Muscle of back (tissue), 13 donors: ENCODE results near the gene NDUFS3. TPM values are rescaled to one million over a fixed set of nuclear protein-coding genes. Genes with fewer than 3 reads are reported as not detected.
"Not testable (repeated sequence)": the region's sequence is repeated elsewhere in the genome, so short reads cannot be mapped to it uniquely, and the experiment has no call there.

ENCODE experiments used
- DNase-seq, 3 donors: peaks; one replicate each; pipeline versions ENCODE4 v3.0.0 to v3.0.0-alpha.2; 2013
- long read RNA-seq, 9 donors: transcript quantifications; one replicate each; lab custom pipeline, GENCODE V29; 2026
- polyA plus RNA-seq, 10 donors: library from polyadenylated mRNA; unstranded; fragments of 120-200 nt; gene quantifications; one replicate each; pipeline ENCODE4 v1.2.1, GENCODE V29; 2013; ENCODE audit not compliant: insufficient read length in 10 of 10

The NDUFS3 gene
- polyA plus RNA-seq: 10 to 100 TPM; 88.1 to 95.3 (median 90.8) TPM
- long read RNA-seq, donor 1, transcript NDUFS3-201 (7 exons, 958 nt): major isoform, 37 of 47 reads
- long read RNA-seq, donor 1, partial matches to known transcripts: 5 of 47 reads
- long read RNA-seq, donor 1, other reads (novel, unspliced or antisense): 0 of 47 reads
- long read RNA-seq, donor 2, transcript NDUFS3-201 (7 exons, 958 nt): major isoform, 37 of 41 reads
- long read RNA-seq, donor 2, partial matches to known transcripts: 0 of 41 reads
- long read RNA-seq, donor 2, other reads (novel, unspliced or antisense): 0 of 41 reads
- long read RNA-seq, donor 3: 0 reads
- long read RNA-seq, donor 4, transcript NDUFS3-201 (7 exons, 958 nt): major isoform, 36 of 41 reads
- long read RNA-seq, donor 4, partial matches to known transcripts: 0 of 41 reads
- long read RNA-seq, donor 4, other reads (novel, unspliced or antisense): 0 of 41 reads
- long read RNA-seq, donor 5, transcript NDUFS3-201 (7 exons, 958 nt): major isoform, 50 of 54 reads
- long read RNA-seq, donor 5, partial matches to known transcripts: 0 of 54 reads
- long read RNA-seq, donor 5, other reads (novel, unspliced or antisense): 0 of 54 reads
- long read RNA-seq, donor 6, transcript NDUFS3-201 (7 exons, 958 nt): major isoform, 56 of 62 reads
- long read RNA-seq, donor 6, partial matches to known transcripts: 0 of 62 reads
- long read RNA-seq, donor 6, other reads (novel, unspliced or antisense): 0 of 62 reads
- long read RNA-seq, donor 7, transcript NDUFS3-201 (7 exons, 958 nt): major isoform, 28 of 29 reads
- long read RNA-seq, donor 7, partial matches to known transcripts: 0 of 29 reads
- long read RNA-seq, donor 7, other reads (novel, unspliced or antisense): 0 of 29 reads
- long read RNA-seq, donor 8, transcript NDUFS3-201 (7 exons, 958 nt): major isoform, 30 of 38 reads
- long read RNA-seq, donor 8, partial matches to known transcripts: 0 of 38 reads
- long read RNA-seq, donor 8, other reads (novel, unspliced or antisense): 0 of 38 reads
- long read RNA-seq, donor 9, transcript NDUFS3-201 (7 exons, 958 nt): major isoform, 7 of 7 reads
- long read RNA-seq, donor 9, partial matches to known transcripts: 0 of 7 reads
- long read RNA-seq, donor 9, other reads (novel, unspliced or antisense): 0 of 7 reads

DNA sequence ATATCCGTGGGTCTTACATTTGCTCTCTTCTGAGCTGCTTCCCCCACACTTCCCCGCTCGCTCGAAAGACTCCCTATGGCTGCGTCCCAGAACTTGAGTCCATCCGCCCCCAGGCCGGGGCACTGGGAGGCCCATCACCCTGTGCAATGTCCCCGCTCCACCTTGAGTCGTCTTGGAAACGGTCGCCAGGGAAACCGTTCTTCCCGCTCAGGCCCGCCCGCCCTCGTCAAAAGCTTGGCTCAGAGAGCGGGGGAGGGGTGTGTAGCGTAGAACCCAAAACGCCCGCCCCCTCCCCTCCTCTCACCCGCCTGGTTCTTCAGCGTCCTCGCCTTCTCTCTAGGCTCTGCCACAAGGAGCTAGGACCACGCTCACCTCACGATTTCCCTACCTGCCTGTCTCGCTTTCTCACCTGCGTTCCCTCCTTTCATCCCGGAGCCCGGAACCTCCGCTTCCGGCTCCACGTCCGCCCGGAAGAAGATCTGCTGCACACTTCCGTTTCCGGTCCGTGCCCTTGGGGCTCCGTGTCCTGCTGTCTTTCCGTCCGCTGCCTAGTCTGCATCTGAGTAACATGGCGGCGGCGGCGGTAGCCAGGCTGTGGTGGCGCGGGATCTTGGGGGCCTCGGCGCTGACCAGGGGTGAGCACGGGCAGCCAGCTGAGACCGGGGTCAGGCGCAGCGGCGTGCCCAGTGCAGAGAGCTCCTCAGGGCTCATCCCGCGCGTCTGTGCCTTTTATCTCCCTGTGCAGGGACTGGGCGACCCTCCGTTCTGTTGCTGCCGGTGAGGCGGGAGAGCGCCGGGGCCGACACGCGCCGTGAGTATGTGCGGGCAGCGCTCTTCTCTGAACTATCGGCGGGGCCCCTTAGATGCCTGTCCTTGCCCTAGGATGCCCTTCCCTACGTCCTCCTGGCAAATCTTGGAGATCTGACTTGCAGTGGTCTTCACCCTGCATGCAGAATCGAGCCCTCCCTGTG lies at the start of gene NDUFS3, which contains the start of gene KBTBD4:
Gene NDUFS3, plus strand, starts transcription at position 551 of the 971 bp plus-strand sequence. Its CDS starts 18 bp downstream, at position 569.
Gene KBTBD4, minus strand, starts transcription at position 447 of the 971 bp plus-strand sequence. Its CDS starts 19 bp downstream, at position 428.
- DNase-seq: peak; percentile 89 to 97 (median 95)

DNA sequence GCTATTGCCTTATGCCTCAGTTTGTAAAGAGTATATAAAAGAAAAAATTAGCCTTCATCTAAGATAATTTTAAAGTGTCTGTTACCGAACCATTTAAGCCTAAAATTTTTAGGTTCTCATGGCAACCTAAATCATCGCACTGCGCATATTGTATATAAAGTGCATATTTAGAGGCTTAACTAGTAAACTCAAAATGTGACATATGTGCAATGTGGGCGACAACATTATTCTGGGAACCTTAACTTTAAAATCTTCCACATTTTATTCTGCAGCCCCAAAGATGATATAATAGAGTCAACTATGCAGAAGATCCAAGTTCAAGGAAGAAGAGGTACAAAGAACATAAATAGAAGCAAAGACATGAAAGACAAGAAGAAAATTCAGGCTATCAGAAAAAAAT lies 48.9 kb upstream of the NDUFS3 start:
- no peak for DNase-seq

- not testable (repeated sequence) for DNase-seq
These were observed 48.2 kb upstream of the NDUFS3 start for GRCh38 chr11:47530721-47531120.

- DNase-seq: no peak
These were observed 47.2 kb upstream of the NDUFS3 start for GRCh38 chr11:47531666-47532065.

GRCh38 chr11:47532597-47533213 lies 46.2 kb upstream of the NDUFS3 start:
- DNase-seq: no peak

GRCh38 chr11:47533690-47534151 lies 45.2 kb upstream of the NDUFS3 start:
- peak in 1 of 3 donors; percentile 60 for DNase-seq

DNA sequence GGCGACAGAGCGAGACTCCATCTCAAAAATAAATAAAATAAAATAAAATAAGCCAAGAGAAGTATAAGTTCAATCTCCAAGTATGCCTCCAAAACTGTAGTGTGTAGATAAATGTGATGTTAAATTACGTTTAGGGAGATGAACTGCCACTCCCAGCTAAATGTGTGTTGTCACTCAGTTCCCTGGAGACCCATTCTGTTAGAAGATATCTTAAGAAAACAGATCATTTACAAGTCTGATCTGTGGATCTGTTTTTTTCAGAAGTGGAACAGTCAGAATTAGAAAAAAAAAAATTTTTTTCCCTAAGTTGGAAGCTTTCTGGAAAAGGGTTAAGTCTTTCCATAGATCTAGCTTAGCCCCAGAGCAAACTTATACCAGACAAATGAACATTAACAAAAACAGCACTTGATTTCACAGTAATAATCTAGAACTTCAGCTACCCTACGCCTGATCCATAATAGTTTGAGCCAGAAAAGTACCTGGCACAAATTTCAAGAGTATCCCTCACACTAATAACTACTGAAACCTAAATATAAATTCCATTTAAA lies 44.1 kb upstream of the NDUFS3 start:
- no peak for DNase-seq

DNA sequence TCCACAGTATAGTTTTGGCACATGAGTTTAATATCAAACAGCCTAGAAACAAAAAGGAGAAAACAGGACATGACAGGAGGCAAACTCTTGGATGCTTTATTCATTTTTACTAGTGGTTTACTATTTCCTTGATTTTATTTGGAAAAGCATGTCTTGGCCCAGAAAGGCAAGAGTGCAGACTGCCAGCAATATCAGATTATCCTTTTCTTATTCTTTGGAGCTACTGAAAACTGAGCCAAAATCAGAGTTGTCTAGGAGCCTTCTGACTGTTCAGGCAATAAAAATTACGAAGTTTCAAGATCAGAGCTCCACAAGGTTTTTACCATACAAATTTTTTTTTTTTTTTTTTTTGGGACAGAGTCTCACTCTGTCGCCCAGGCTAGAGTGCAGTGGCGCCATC lies 42.0 kb upstream of the NDUFS3 start:
- peak in 2 of 3 donors; percentile 55 to 71 for DNase-seq

GRCh38 chr11:47538741-47539565 lies 39.9 kb upstream of the NDUFS3 start:
- no peak for DNase-seq

DNA sequence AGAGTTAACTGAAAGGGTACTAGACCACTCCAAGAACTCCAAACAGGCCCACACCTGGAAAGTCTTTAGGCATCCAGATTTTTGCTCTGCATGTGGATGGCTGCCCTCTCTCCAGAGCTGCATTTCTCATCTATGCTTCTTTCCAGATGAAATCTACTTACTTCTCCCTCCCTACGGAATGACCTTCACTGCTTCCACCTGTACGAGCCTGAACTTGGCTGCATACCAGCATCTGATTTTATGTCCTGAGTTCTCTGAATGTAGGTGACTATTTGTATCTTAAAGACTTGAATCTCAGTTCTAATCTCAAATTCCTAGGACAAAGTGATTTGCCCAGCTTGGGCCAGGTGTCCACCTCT lies 39.2 kb upstream of the NDUFS3 start:
- no peak for DNase-seq

GRCh38 chr11:47541070-47541469 lies 37.8 kb upstream of the NDUFS3 start:
- DNase-seq: no peak

- DNase-seq: no peak
These were observed 33.6 kb upstream of the NDUFS3 start for GRCh38 chr11:47545298-47545697.

DNA sequence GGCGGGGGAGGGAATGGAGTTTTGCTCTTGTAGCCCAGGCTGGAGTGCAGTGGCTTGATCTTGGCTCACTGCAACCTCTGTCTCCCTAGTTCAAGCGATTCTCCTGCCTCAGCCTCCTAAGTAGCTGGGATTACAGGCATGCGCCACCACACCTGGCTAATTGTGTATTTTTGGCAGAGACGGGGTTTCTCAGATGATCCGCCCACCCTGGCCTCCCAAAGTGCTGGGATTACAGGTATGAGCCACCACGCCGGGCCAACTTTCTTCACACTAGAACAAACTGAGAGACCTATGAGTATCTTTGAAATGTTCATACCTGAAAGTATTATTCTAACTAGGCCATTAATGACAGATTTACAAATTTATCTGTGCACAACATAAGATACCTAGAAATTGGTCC lies 32.6 kb upstream of the NDUFS3 start:
- not testable (repeated sequence) for DNase-seq

- DNase-seq: no peak
These were observed 28.4 kb upstream of the NDUFS3 start for GRCh38 chr11:47550288-47551047.

GRCh38 chr11:47551086-47551485 lies 27.8 kb upstream of the NDUFS3 start:
- no peak for DNase-seq

GRCh38 chr11:47552056-47552565 lies 26.8 kb upstream of the NDUFS3 start:
- peak in 2 of 3 donors; percentile 20 to 33 for DNase-seq

DNA sequence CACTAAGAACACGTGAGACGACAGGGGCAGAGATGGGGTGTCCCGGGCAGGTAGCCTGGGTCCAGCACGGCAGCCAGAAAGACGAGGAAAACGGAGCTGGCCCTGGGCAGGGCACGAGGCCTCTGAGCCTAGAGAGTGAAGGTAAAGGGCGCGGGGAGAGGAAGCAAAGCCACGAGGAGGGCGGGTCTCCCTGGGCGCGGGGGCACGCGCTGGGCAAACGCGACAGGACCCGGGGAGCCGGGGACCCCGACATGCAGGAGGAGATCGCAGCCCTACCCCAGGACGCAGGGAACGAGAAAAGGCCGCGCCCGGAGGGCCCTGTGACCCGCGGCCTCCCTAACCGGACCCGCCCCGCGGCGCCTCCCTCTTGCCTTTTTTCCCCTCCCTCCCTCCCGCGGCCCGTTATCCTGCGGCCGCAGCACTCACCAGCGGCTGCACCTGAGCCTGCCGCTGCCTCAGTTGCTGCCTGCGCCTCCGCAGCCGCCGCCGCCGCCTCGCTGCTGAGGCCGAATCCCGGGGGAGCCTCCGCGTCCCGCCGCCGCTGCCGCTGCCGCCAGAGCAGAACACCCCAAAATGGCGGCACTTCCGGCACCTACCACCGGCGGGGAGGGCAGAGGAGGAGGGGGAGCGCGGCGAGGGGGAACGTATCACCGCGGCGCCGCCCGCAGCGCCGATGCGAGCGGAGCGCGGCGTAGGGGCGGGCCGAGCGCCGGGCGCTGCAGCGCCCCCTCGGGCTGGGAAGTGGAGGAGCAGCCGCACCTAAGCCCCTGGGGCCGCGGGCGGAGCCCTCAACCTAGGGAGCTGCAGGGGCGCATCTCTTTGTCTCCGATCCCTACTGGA lies 26.1 kb upstream of the NDUFS3 start, which contains the start of gene CELF1:
Gene CELF1, minus strand, starts transcription at position 567 of the 840 bp plus-strand sequence. CDS start 53,609 bp downstream, outside the sequence.
- peak; percentile 90 to 98 (median 94) for DNase-seq
